GM19239 (cell line): ENCODE measurements around the gene UBE2D3.

Source experiments
- DNase-seq: peaks from one replicate; pipeline ENCODE4 v3.0.0; 2011; ENCODE audit warnings: low spot score; ENCODE audit not compliant: insufficient read length
- FAIRE-seq: peaks from 2 replicates; lab custom pipeline; 2011; peaks lifted over from hg19 to GRCh38; lab: Jason Lieb, UNC

UBE2D3 gene

DNA sequence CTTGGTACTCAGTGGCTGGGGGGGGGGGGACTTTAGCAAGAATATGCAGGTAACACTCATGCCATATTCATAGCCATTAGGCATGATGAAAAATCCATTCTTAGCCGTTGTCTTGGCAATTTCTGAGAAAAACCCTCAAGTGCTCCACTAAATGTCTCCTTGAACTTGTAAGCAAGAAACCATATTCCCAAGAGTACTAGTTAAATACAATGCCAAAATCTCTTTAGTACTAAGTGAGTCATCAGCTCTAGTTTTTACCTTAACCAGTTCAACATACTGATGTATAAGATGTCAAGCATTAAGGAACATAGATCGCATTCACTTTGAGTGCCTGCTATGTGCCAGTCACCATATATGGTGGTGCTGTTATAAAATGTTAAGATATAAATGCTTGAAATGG, 27.5 kb downstream of the UBE2D3 start:
- no peak for FAIRE-seq
- DNase-seq, result no peak

DNA sequence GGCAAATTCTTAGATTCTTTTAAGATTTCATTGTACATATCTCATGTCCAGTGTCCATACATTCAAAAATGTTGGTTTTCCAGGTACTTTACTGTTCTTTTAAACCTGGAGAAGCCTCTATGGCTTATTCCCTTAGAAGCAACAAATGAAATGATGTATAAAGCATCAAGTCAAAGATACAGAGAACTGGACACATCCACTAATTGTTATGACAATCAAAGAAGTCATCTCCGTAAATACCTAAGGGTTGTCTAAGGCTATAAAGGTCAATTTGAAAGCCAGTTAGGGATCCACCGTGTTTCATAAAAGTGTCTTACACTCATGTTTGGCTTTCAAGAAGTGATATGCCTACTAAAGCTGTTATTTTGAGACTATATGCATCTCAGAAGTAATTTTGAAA, 32.4 kb downstream of the UBE2D3 start:
- peak; percentile 48 for FAIRE-seq
- DNase-seq, result no peak

- FAIRE-seq, result no peak
- DNase-seq, result no peak
Measured at GRCh38 chr4:102792361-102792936, 34.9 kb downstream of the UBE2D3 start.

DNA sequence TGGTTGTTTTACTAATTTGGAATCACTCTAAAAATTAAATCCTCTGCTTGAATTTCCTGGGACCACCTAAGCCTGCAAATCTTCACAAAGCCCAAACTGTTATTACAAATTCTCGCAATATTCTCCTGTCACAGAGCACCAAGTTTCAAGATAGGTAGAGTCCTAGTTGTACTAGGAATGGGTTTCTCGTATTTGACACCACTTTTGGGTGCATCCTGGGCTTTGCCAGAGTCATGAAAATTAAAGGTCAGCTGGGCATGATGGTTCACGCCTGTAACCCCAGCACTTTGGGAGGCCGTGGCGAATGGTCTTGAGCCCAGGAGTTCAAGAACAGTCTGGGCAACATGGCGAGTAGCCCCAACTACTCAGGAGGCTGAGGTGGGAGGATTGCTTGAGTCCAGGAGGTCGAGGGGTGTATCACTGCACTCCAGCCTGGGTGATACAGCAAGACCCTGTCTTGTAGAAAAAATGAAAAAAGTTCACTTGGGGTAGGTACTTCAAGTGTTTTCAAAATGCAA, 36.0 kb downstream of the UBE2D3 start:
- FAIRE-seq (peak; percentile 33), DNase-seq (no peak)

GRCh38 chr4:102789317-102789717, 38.0 kb downstream of the UBE2D3 start:
- FAIRE-seq, result no peak
- DNase-seq, result no peak

GRCh38 chr4:102787944-102788343, 39.4 kb downstream of the UBE2D3 start:
- FAIRE-seq (no peak), DNase-seq (no peak)

DNA sequence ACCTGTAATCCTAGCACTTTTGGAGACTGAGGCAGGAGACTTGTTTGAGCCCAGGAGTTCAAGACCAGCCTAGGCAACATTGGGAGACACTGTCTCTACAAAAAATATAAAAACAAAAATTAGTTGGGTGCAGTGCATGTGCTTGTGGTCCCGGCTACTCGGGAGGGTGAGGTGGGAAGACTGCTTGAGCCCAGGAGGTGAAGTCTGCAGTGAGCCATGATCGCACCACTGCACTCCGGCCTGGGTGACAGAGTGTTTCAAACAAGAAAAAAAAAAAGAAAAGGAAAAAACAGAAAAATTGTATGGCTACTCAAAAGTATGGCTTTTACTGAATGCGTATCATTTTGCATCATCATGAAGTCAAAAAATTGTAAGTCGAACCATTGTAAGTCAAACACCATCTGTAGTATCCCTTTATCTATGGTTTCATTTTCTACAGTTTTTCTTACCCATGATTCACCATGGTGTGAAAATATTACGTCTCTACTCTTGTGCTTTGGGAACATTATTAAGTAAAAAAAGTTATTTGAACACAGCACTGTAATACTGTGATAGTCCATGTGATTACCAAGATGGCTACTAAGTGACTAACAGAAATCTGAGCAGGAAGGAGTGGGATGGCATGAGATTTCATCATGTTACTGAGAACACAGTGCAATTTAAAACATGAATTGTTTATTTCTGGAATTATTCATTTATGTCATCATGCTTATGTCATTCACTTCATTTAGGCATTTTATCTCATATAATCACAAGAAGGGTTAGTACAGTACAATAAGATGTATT, 40.1 kb downstream of the UBE2D3 start:
- DNase-seq (no peak), FAIRE-seq (no peak)

DNA sequence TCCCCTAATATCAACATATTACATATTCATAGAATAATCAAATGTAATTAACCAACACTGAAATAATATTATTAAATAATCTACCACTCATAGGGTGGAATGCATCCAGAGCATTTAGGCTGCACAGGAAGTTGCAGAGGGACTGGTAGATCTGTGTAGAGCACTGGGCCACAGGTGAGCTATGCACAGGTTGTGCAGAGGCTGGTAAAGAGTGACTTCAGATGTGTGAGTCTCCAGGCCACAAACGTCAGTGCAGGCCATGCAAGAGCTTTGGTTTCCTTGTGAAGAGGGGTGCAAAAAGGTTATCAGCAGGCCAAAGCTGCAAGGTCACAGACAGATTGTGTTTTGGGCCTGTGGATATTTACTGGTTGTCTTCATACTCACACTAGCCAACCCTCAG, 41.1 kb downstream of the UBE2D3 start:
- no peak for DNase-seq
- FAIRE-seq, result no peak

GRCh38 chr4:102783006-102783405, 44.3 kb downstream of the UBE2D3 start:
- FAIRE-seq (no peak), DNase-seq (no peak)

DNA sequence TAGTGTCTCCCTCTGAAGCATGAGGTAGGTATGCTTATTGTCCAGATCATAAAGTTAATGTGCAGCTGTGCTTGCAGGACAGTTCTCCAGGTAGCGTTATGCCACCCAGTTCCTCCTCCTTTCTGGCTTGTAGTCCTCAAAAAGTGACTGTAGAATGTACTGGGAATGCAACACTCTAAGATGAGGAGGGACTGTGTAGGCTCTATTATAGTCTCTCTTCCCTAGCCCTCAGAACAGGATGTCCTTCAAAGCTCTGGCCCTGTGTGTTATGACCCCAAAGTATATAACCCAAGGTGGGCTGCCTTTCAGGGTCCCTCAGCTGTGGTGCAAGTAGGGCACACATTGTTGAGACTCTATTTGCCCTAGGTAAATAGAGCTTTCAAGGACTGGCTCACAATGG, 45.8 kb downstream of the UBE2D3 start:
- no peak for DNase-seq
- FAIRE-seq, result no peak

GRCh38 chr4:102780476-102781144, 46.7 kb downstream of the UBE2D3 start:
- no peak for FAIRE-seq
- no peak for DNase-seq

DNA sequence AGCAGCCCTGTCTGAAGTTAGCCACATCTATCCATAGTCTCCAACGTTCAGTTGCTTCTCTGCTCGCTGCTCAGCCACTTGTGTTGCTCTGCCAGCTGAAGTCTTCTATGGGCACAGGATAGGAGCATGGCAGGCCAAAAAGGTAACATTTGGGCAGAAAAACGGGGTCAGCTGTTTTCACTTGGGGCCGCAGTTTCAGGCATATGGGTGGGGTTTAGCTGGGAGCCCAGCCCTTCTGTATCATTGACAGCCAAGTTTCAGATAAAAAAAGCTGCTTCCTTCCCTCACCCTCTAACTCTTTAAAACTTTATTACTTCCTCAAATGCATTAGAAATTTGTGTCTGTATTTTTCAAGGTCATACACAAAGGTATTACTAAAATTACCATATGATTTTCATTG, 48.1 kb downstream of the UBE2D3 start:
- FAIRE-seq (no peak), DNase-seq (no peak)

GRCh38 chr4:102778720-102779119, 48.6 kb downstream of the UBE2D3 start:
- FAIRE-seq, result no peak
- DNase-seq, result no peak

GRCh38 chr4:102775805-102776204, 51.5 kb downstream of the UBE2D3 start:
- FAIRE-seq (no peak), DNase-seq (no peak)

DNA sequence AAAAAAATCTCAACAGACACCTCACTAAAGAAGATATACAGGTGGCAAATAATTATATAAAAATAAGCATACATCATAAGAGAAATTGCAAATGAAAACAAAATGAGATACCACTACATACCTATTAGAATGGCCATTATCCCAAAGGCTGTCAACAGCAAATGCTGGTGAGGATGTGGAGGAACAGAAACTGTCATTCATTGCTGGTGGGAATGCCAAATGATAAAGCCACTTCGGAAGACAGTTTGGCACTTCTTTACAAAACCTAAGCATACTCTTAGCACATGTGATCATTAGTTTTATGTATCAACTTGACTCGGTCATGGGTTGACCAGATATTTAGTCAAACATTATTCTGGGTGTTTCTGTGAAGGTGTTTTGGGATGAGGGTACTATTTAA, 53.1 kb downstream of the UBE2D3 start:
- FAIRE-seq (no peak), DNase-seq (no peak)

- FAIRE-seq (no peak), DNase-seq (no peak)
Measured at GRCh38 chr4:102772738-102773340, 54.5 kb downstream of the UBE2D3 start.

DNA sequence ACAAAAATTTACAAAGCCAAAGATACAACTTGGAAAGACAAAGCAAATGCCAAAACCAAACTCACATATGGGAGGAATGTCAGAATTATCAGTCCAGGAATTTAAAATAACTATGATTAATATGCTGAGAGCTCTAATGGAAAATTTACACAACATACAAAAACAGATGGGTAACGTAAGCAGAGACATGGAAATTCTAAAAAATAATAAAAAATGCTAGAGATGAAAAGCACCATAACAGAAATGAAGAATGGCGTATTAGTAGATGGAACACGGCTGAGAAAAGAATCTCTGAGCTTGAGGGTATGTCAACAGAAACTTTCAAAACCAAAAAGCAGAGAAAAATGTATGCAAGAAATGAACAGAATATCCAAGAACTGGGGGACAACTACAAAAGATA, 62.5 kb downstream of the UBE2D3 start:
- FAIRE-seq (no peak), DNase-seq (no peak)

DNA sequence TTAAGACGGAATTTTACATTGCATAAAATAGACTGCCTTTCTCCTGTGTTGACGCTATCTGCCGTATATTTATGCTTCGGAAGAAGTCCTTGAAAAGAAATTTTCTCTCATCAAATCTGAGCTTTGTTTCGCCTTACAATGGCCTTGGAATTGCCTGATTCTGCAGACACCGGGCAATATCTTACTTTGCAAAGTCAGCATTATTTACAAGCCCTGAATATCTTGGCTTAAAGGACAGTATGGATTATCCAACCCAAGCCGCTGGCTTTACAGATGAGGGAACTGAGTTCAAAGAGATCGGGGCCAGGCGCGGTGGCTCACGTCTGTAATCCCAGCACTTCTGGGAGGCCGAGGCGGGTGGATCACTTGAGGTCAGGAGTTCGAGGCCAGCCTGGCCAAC, 65.4 kb downstream of the UBE2D3 start:
- DNase-seq, result no peak
- FAIRE-seq, result no peak

DNA sequence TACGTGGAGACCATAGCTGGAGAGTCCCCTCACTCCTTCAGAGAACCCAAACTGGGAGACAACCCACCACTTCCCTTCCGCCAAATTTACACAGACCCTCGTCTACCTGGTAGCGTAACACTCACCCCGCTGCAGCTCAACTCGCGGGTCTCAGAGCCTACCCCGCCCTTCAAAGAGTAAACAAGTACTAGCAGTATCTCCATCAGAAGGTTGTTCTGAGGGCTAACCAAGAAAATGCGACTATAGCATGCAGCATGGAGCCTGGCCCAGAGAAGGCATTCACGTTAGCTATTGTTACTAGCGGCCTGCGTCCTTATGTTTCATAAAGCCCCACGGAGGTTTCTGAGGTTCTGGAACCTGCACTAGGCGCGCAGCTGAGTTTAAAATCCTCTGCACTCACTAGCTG, 66.1 kb downstream of the UBE2D3 start:
- DNase-seq (peak; percentile 10), FAIRE-seq (peak; percentile 66)

- peak; percentile 81 for FAIRE-seq
Measured at GRCh38 chr4:102760645-102761295, 66.6 kb downstream of the UBE2D3 start, which contains the start of gene MANBA. MANBA (minus strand) TSS chr4:102760968; CDS start chr4:102760894, 74 bp downstream.

More at GRCh38 chr4:102760645-102761295, 66.6 kb downstream of the UBE2D3 start, which contains the start of gene MANBA:
- DNase-seq, result peak; percentile 88
